GM10248 (cell line): Measurements from ENCODE around the gene ABCG1.

Source experiments
- CTCF ChIA-PET: fragments of 300-600 bp; sonication (Branson Sonifier 250); formaldehyde crosslinking; extraction: SDS; loops from one replicate; lab custom pipeline; 2021; ENCODE audit warnings: antibody characterized with exemption; lab: Yijun Ruan, JAX
- POLR2A ChIA-PET: fragments of 350-650 bp; sonication (Branson Sonifier 250); formaldehyde crosslinking; extraction: SDS; loops from one replicate; lab custom pipeline; 2020; ENCODE audit warnings: antibody characterized with exemption; lab: Yijun Ruan, JAX
- DNase-seq: peaks from one replicate; pipeline ENCODE4 v3.0.0; 2012; ENCODE audit errors: extremely low spot score
- TF ChIP-seq, protein P1 (sequence below): IDR thresholded peaks from 2 replicates; pipeline ENCODE4 v1.5.1; 2012; ENCODE audit warnings: mild to moderate bottlenecking, low read depth; ENCODE audit errors: extremely low read depth, missing control alignments, control extremely low read depth

ABCG1 gene

DNA sequence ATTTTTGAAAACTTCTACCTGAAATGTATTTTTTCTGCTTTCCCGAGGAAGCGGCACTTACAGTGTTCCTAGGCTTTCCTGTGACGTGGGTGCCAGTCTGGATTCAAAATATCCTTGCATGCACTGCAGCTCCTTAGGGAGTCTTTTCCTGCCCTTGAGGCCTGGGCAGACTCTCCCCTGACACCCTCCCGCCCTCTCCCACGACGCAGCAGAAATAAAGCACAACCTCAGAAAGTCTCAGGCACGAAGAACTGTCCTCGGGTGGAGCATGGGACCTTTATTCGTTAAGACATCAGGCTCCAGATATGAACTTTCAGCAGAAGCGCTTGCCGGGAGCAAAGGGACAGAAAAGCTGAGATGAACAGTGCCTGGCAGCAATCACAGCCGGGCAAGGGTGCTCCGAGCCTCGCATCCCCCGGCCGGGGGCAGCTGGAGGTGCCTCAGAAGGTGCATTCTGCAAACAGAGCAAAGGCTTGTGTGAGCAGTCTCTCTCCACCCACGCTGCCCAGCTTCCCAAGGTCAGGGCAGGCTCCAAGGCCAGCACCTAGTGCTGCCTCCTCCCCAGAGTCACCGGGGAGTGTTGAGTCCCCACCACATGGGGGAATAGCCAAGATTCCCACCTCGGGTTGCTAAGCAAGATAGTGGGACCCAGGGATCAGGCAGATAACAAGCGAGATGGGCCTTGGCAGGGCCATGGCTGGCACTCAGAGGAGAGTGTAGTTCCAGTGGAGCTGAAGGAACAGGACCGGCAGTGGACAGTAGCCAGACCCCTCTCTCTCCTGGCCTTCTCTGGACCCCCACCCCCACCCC, 93.1 kb downstream of the ABCG1 start:
- POLR2A ChIA-PET, result no interaction called here
- TF ChIP-seq, protein P1, sequence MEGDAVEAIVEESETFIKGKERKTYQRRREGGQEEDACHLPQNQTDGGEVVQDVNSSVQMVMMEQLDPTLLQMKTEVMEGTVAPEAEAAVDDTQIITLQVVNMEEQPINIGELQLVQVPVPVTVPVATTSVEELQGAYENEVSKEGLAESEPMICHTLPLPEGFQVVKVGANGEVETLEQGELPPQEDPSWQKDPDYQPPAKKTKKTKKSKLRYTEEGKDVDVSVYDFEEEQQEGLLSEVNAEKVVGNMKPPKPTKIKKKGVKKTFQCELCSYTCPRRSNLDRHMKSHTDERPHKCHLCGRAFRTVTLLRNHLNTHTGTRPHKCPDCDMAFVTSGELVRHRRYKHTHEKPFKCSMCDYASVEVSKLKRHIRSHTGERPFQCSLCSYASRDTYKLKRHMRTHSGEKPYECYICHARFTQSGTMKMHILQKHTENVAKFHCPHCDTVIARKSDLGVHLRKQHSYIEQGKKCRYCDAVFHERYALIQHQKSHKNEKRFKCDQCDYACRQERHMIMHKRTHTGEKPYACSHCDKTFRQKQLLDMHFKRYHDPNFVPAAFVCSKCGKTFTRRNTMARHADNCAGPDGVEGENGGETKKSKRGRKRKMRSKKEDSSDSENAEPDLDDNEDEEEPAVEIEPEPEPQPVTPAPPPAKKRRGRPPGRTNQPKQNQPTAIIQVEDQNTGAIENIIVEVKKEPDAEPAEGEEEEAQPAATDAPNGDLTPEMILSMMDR, result no peak
- no peak for DNase-seq
- CTCF ChIA-PET, result interaction anchor here (2.8 to 4.5 kb wide), 4 partner anchors 11 to 166 kb away, joined by 13 to 49 read pairs (median 26); no protein-coding TSS in a partner anchor

DNA sequence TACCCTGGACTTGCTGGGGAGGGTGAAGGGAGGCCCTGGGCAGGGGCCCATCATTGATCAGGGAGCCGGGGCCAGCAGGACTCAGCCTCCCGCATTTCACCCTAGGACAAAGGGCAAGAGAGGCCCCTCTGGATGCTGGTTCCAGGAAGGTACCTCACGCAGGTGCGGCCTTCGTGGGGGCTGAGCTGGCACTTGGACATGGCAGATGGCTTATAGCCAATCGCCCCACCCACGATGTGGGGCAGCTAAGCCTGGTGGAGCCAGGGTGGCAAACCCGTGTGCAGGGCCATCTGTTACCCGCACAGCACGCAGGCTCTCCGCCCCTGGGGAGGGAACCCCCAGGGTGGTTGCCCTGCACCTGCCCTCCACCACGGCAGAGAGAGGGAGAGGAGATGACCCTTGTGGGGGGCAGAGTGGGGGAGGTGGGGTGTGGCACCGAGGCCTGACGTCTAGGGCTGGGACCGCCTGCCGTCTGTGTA, 93.7 kb downstream of the ABCG1 start:
- ChIA-PET POLR2A (no interaction called here), CTCF (interaction anchor here (4.4 kb wide), 1 partner anchor 138 kb away, joined by 49 read pairs; no protein-coding TSS in a partner anchor)
- no peak for DNase-seq
- TF ChIP-seq, protein P1, result no peak

DNA sequence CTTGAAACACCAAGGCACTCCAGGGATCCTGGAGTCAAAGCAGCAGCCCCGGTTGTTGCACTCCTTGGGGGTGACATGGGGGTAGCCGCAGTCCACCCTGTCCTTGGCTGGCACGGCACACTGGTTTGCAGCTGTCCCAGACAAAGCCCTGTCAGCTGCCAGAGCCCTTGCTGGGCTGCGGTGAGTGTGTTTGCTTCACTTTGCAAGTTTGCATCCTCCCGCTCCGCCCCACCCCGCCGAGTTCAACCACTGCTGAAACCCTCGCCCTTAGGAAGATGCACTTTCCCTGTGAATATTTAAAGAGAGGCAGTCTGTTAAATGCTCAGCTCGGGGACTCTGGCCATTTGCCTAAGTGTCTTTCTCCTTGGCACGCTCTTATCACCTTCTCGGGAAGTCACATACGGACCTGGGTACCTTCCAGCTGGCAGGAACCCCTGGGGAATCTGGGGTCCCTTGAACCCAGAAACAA, 94.6 kb downstream of the ABCG1 start:
- ChIA-PET CTCF (interaction anchor here (1.3 to 1.4 kb wide), 3 partner anchors 7 to 137 kb away, joined by 3 to 4 read pairs (median 4); no protein-coding TSS in a partner anchor), POLR2A (interaction anchor here (0.6 kb wide), 1 partner anchor 16 kb away, joined by 3 read pairs; no protein-coding TSS in a partner anchor)
- DNase-seq, result no peak
- TF ChIP-seq, protein P1, result no peak

DNA sequence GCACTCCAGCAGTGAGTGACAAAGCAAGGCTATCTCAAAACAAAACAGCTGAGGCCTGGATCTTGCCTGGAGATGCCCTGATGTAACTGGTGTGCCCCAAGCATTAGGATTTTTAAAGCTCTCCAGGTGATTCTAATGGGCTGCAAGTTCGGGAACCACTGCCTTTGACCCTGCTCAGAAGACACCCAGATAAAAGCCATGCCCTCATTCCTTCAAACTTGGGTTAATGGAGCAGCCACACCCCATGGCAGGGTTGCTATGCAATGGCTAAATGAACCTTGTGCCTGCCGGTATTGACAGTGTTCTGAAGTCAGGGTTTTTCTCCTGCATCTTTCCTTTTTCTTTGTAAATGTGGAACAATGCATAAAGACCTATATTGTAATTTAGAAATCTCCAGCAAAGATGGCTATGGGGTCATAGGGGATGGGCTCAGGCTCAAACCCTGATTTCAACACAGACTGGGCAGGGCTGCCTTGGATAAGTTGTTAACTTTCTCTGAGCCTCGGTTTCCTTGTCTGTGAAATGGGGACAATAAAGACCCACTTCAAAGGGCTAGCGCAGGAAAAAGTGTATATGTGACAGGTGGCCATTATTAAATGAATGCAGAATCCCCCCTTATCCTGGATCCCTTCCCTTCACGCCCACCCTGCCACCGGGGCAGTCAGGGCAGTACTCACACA, 95.8 kb downstream of the ABCG1 start:
- ChIA-PET POLR2A (interaction anchor here (0.5 kb wide), 1 partner anchor 305 kb away, joined by 3 read pairs; no protein-coding TSS in a partner anchor), CTCF (interaction anchor here (1.4 kb wide), 1 partner anchor 9 kb away, joined by 4 read pairs; no protein-coding TSS in a partner anchor)
- TF ChIP-seq, protein P1, result no peak
- no peak for DNase-seq

DNA sequence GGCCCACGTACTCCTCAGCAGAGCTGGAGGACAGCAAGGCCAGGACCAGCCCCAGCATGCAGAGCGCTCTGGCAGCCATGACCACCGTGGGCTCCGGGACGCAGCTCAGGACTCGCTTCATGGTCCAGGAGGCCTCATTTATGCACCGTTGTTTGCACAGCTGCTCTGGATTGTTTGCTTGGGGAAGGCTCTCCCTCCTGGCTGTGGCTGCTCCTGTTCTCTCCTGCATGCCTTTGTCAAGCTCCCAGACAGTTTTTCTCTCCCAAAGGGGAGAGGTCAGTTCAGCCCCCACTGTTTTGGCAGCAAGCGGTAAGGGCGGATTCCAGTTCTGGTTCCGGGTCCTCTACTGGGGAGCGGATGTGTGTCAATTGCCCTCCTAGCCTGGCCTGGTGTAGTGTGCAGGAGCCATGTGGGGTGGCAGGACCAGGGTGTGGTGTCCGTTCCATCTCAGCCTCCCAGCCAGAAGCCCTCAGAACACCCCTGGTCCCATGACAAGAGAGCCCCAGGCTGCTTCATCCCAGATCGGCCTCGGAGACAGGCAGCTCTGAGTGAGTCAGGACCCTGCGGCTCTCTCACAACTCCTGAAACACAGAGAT, 96.5 kb downstream of the ABCG1 start, which contains the start of gene TFF3:
TSS of gene TFF3 (minus strand) at position 114 of the 596 bp plus-strand sequence. CDS start at position 79, 35 bp downstream.
- DNase-seq, result no peak
- CTCF ChIA-PET, result no interaction called here
- TF ChIP-seq, protein P1, result no peak
- POLR2A ChIA-PET, result no interaction called here

DNA sequence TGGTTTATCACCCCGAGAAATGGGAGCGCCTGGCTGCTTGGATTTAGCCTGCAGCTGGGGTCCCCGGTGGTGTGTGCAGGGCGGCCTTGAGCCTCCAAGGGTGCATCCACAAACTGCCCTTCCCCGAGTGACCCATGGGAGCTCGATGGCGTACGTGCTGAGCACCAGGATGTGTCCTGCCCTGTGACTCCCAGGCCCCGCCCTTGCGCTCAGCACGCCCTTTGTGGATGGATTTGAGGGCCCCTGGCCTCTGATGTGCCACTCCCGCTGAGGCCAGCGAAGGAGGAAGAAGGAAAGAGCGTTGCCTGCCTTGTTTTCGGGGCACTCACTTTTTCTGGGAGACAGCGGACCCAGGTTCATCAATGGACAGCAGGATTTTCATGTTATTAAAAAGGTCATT, 98.0 kb downstream of the ABCG1 start:
- TF ChIP-seq, protein P1, result no peak
- POLR2A ChIA-PET, result no interaction called here
- CTCF ChIA-PET, result interaction anchor here (0.9 kb wide), 1 partner anchor 21 kb away, joined by 4 read pairs; no protein-coding TSS in a partner anchor
- DNase-seq, result no peak
